Lung (tissue), 12 donors: ENCODE measurements around the gene OPRL1. TPM values are rescaled to one million over a fixed set of nuclear protein-coding genes. Genes with fewer than 3 reads are reported as not detected.

ENCODE experiments used
- ATAC-seq: fragments of 200-7000 bp; cut with Tn5 transposase; one replicate; pipeline ENCODE4 v1.9.1; 2020; ENCODE audit warnings: moderate number of reproducible peaks; ENCODE audit not compliant: insufficient read depth, low FRiP score
- DNase-seq, 3 donors: peaks; one replicate each; pipeline ENCODE4 v3.0.0-alpha.2; 2013 to 2017
- H3K27ac ChIP-seq, 2 donors: one replicate each; pipeline ENCODE4 v1.5.1; 2013; ENCODE audit warnings: mild to moderate bottlenecking in 2 of 2, moderate library complexity in 2 of 2, control low read depth in 1 of 2, inconsistent platforms in 1 of 2, low read depth in 1 of 2, low read length in 1 of 2
- H3K27me3 ChIP-seq, 3 donors: one replicate each; pipeline ENCODE4 v1.5.1; 2013; ENCODE audit warnings: low read length in 2 of 3; ENCODE audit not compliant: control insufficient read depth in 3 of 3, insufficient read depth in 3 of 3
- H3K36me3 ChIP-seq, 4 donors: one replicate each; pipeline ENCODE4 v1.5.1; 2013; ENCODE audit warnings: low read length in 4 of 4, mild to moderate bottlenecking in 1 of 4, moderate library complexity in 1 of 4; ENCODE audit not compliant: control insufficient read depth in 4 of 4, insufficient read depth in 4 of 4
- H3K4me1 ChIP-seq, 5 donors: one replicate each; pipeline ENCODE4 v1.5.1; 2013; ENCODE audit warnings: low read length in 5 of 5, mild to moderate bottlenecking in 2 of 5, moderate library complexity in 1 of 5; ENCODE audit not compliant: control insufficient read depth in 5 of 5, insufficient read depth in 5 of 5
- H3K4me3 ChIP-seq: one replicate; pipeline ENCODE4 v1.5.1; 2013; ENCODE audit warnings: mild to moderate bottlenecking, control low read depth, moderate library complexity
- H3K9ac ChIP-seq, 2 donors: one replicate each; pipeline ENCODE4 v1.5.1; 2013; ENCODE audit warnings: low read length in 2 of 2, control low read depth in 1 of 2; ENCODE audit not compliant: insufficient read depth in 1 of 2
- H3K9me3 ChIP-seq, 4 donors: one replicate each; pipeline ENCODE4 v1.5.1; 2013; ENCODE audit warnings: low read length in 3 of 4, mild to moderate bottlenecking in 1 of 4, moderate library complexity in 1 of 4; ENCODE audit not compliant: control insufficient read depth in 4 of 4, insufficient read depth in 3 of 4
- CTCF ChIP-seq: IDR thresholded peaks from 2 replicates; pipeline ENCODE4 v1.5.1; 2012; ENCODE audit warnings: mild to moderate bottlenecking; ENCODE audit errors: control extremely low read depth, extremely low read depth
- WGBS, 2 donors: extraction: QIAGEN DNeasy Blood & Tissue Kit; methylation state at CpG; one replicate each; pipeline ENCODE4 v1.1.7; 2013; 5-methylcytosine and 5-hydroxymethylcytosine counted together
- polyA plus RNA-seq, 2 donors: library from polyadenylated mRNA; stranded (reverse); fragments of 200-250 nt; gene quantifications; one replicate each; pipeline ENCODE4 v1.2.1, GENCODE V29; 2013
- total RNA-seq, 2 donors: library from RNA; depleted of rRNA in 1 of 2; stranded (reverse); fragments of >200 nt in 1 of 2; gene quantifications; one replicate each; pipeline ENCODE4 v1.2.1, GENCODE V29; 2014 to 2021
- donor health status: control.
- donor health status: control.
- donor health status: Bipolar disorder and iron deficiency.
- donor health status: healthy.
- donor health status: DM: yes; HTN: yes; CAD: no.

The OPRL1 gene
- total and polyA plus RNA-seq, 4 donors, result 0.45 to 3.1 (median 2.1) TPM

- DNase-seq (peak in 1 of 3 donors; percentile 29), ATAC-seq (no peak)
- Histone ChIP-seq H3K4me1 (peaks cover 0 to 15% (median 8%) of the 10 kb centered on the region in 5 donors), H3K9me3 (no peaks in the 10 kb centered on the region), H3K4me3 (no peak within 1 kb of the TSS), H3K9ac (no peak within 1 kb of the TSS), H3K27ac (no peak within 1 kb of the TSS), H3K36me3 (peaks cover 4 to 31% (median 10%) of the 10 kb centered on the region in 4 donors), H3K27me3 (peaks cover 0 to 22% (median 11%) of the 10 kb centered on the region in 3 donors)
- TF ChIP-seq CTCF, result no peak
- 72 to 77% methylated on average over 9 to 10 of the region's 10 CpGs for WGBS, 2 donors
These were observed 43.9 kb upstream of the OPRL1 start, which contains the start of gene C20orf204 for GRCh38 chr20:64035933-64036345. TSS of gene C20orf204 (plus strand) at chr20:64036182. CDS start at chr20:64036324, 142 bp downstream.

- no peak for TF ChIP-seq CTCF
- peaks cover 0 to 24% (median 15%) of the 10 kb centered on the region in 3 donors for H3K27me3 ChIP-seq
- H3K4me3 ChIP-seq, result no peak overlapping the region
- H3K27ac ChIP-seq, result no peak overlapping the region
- no peak overlapping the region for H3K9ac ChIP-seq
- H3K9me3 ChIP-seq, result no peaks in the 10 kb centered on the region
- DNase-seq (no peak), ATAC-seq (no peak)
- WGBS, 2 donors, result 63 to 66% methylated on average over 15 to 17 of the region's 17 CpGs
- peaks cover 4 to 29% (median 8%) of the 10 kb centered on the region in 4 donors for H3K36me3 ChIP-seq
- H3K4me1 ChIP-seq, result peaks cover 0 to 21% (median 8%) of the 10 kb centered on the region in 5 donors
These were observed 43.3 kb upstream of the OPRL1 start for GRCh38 chr20:64036346-64037198.

GRCh38 chr20:64037199-64037497 lies 42.7 kb upstream of the OPRL1 start:
- no peak for DNase-seq
- Histone ChIP-seq H3K9me3 (no peaks in the 10 kb centered on the region), H3K36me3 (peaks cover 2 to 24% (median 5%) of the 10 kb centered on the region in 4 donors), H3K9ac (no peak overlapping the region), H3K4me3 (no peak overlapping the region), H3K4me1 (peaks cover 0 to 25% (median 12%) of the 10 kb centered on the region in 5 donors), H3K27ac (no peak overlapping the region), H3K27me3 (peaks cover 0 to 26% (median 21%) of the 10 kb centered on the region in 3 donors)
- TF ChIP-seq CTCF, result no peak
- no peak for ATAC-seq
- 71 to 72% methylated on average over 3 of the region's 3 CpGs for WGBS, 2 donors
